ENCODE data around the gene TNPO2. TPM values are rescaled to one million over a fixed set of nuclear protein-coding genes. Genes with fewer than 3 reads are reported as not detected.
"Not testable (repeated sequence)": the region's sequence is repeated elsewhere in the genome, so short reads cannot be mapped to it uniquely, and the experiment has no call there.

Gene TNPO2
- total RNA-seq, 1 donor from 2014 or later = 68.1 TPM

GRCh38 chr19:12687496-12688196, 36.1 kb downstream of the TNPO2 start, which contains the start of gene GNG14:
Gene GNG14, plus strand, starts transcription at chr19:12687998. Its CDS starts 51 bp downstream, at chr19:12688049.
- Mint-ChIP-seq H3K4me3 (ENCODE audit: unreplicated experiment) (peak within 1 kb of the TSS; percentile 56), H3K27ac (ENCODE audit: unreplicated experiment) (no peak within 1 kb of the TSS), H3K9me3 (ENCODE audit: unreplicated experiment) (no peaks in the 10 kb centered on the region), H3K27me3 (ENCODE audit: unreplicated experiment) (peaks cover 8% of the 10 kb centered on the region), H3K36me3 (ENCODE audit: low read depth, unreplicated experiment) (peaks cover 6% of the 10 kb centered on the region), H3K4me1 (ENCODE audit: unreplicated experiment) (no peaks in the 10 kb centered on the region)
- DNase-seq (ENCODE audit: low spot score) = no peak
- TF ChIP-seq CTCF (IDR thresholded peaks at IDR 0.05; ENCODE audit: unreplicated experiment) = no peak

GRCh38 chr19:12685831-12686230, 37.9 kb downstream of the TNPO2 start:
- H3K9me3 Mint-ChIP-seq (ENCODE audit: unreplicated experiment) = no peaks in the 10 kb centered on the region
- DNase-seq (ENCODE audit: low spot score) = no peak
- peaks cover 18% of the 10 kb centered on the region for H3K27me3 Mint-ChIP-seq (ENCODE audit: unreplicated experiment)
- no peak overlapping the region for H3K4me3 Mint-ChIP-seq (ENCODE audit: unreplicated experiment)
- no peak for TF ChIP-seq CTCF (IDR thresholded peaks at IDR 0.05; ENCODE audit: unreplicated experiment)
- peaks cover 12% of the 10 kb centered on the region for H3K36me3 Mint-ChIP-seq (ENCODE audit: low read depth, unreplicated experiment)
- no peak overlapping the region for H3K27ac Mint-ChIP-seq (ENCODE audit: unreplicated experiment)
- peaks cover 6% of the 10 kb centered on the region for H3K4me1 Mint-ChIP-seq (ENCODE audit: unreplicated experiment)

GRCh38 chr19:12681074-12681987, 42.4 kb downstream of the TNPO2 start, which contains the start of gene DHPS:
Gene DHPS, minus strand, starts transcription at chr19:12681880. Its CDS starts 114 bp downstream, at chr19:12681766.
- DNase-seq (ENCODE audit: low spot score) = peak; percentile 85
- TF ChIP-seq CTCF (IDR thresholded peaks at IDR 0.05; ENCODE audit: unreplicated experiment) = no peak
- Mint-ChIP-seq H3K36me3 (ENCODE audit: low read depth, unreplicated experiment) (peaks cover 20% of the 10 kb centered on the region), H3K9me3 (ENCODE audit: unreplicated experiment) (no peaks in the 10 kb centered on the region), H3K4me3 (ENCODE audit: unreplicated experiment) (peak within 1 kb of the TSS; percentile 95), H3K27me3 (ENCODE audit: unreplicated experiment) (peaks cover 25% of the 10 kb centered on the region), H3K4me1 (ENCODE audit: unreplicated experiment) (peaks cover 6% of the 10 kb centered on the region), H3K27ac (ENCODE audit: unreplicated experiment) (peak within 1 kb of the TSS; percentile 96)

DNA sequence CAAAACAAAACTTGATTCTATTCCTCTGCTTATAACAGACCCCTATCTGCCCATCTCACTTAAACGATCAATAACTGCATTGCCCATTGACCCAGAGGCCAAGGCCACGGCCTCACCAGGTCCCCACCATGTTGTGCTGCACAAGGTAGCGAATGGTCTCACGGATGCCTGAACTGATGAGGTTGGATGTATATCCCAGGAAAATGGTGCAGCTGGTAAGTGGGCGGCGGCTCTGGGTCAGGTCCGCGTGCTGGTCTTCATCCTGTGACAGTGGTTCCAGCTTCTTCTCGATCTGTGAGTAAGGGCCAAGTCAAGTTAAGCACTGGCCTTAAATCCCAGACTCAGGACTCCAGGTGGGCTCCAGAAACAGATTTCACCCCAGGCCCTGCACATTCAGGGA, 43.7 kb downstream of the TNPO2 start:
- H3K4me3 Mint-ChIP-seq (ENCODE audit: unreplicated experiment) = peak overlapping the region; percentile 76
- no peaks in the 10 kb centered on the region for H3K9me3 Mint-ChIP-seq (ENCODE audit: unreplicated experiment)
- peaks cover 21% of the 10 kb centered on the region for H3K27me3 Mint-ChIP-seq (ENCODE audit: unreplicated experiment)
- DNase-seq (ENCODE audit: low spot score) = no peak
- peak overlapping the region; percentile 57 for H3K27ac Mint-ChIP-seq (ENCODE audit: unreplicated experiment)
- peaks cover 6% of the 10 kb centered on the region for H3K4me1 Mint-ChIP-seq (ENCODE audit: unreplicated experiment)
- no peak for TF ChIP-seq CTCF (IDR thresholded peaks at IDR 0.05; ENCODE audit: unreplicated experiment)
- peaks cover 21% of the 10 kb centered on the region for H3K36me3 Mint-ChIP-seq (ENCODE audit: low read depth, unreplicated experiment)

GRCh38 chr19:12678039-12678438, 45.7 kb downstream of the TNPO2 start:
- H3K27ac Mint-ChIP-seq (ENCODE audit: unreplicated experiment); H3K4me3 Mint-ChIP-seq (ENCODE audit: unreplicated experiment); DNase-seq (ENCODE audit: low spot score); H3K9me3 Mint-ChIP-seq (ENCODE audit: unreplicated experiment): not testable (repeated sequence)
- Mint-ChIP-seq H3K4me1 (ENCODE audit: unreplicated experiment) (peaks cover 16% of the 10 kb centered on the region), H3K36me3 (ENCODE audit: low read depth, unreplicated experiment) (peaks cover 33% of the 10 kb centered on the region), H3K27me3 (ENCODE audit: unreplicated experiment) (peaks cover 25% of the 10 kb centered on the region)
